NCI-H187 treated with DMSO at 0.1 percent for 48 hours (cell line): ENCODE data around the gene SNORC.

ENCODE experiments used
- DNase-seq: peaks from one replicate; lab custom pipeline; 2025; lab: John Stamatoyannopoulos, UW

The SNORC gene

DNA sequence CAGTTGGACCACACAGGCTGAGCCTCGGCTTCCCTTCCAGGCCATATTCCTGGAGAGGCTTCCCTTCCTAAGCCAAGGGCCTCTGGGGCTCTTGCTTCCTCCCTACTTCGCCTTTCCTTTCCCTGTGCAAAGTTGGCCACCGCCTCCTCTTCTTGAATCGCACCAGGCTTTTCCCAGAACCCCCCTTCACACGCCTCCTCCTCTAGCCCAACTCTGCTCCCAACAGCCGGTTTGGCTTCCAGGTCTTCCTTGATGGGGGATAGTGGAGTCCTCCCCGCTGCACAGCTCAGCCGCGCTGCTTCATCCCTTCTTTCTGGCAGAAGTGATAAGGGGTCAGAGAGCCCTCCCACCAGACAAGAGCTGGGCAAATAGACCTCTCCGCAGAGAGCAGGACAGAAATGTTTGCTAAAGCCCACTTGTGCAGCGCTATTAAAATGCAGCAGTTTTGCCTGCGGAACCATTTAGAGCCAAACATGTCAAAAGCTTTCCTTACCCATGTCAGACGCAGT lies 56.4 kb downstream of the SNORC start:
- DNase-seq, result no peak

DNA sequence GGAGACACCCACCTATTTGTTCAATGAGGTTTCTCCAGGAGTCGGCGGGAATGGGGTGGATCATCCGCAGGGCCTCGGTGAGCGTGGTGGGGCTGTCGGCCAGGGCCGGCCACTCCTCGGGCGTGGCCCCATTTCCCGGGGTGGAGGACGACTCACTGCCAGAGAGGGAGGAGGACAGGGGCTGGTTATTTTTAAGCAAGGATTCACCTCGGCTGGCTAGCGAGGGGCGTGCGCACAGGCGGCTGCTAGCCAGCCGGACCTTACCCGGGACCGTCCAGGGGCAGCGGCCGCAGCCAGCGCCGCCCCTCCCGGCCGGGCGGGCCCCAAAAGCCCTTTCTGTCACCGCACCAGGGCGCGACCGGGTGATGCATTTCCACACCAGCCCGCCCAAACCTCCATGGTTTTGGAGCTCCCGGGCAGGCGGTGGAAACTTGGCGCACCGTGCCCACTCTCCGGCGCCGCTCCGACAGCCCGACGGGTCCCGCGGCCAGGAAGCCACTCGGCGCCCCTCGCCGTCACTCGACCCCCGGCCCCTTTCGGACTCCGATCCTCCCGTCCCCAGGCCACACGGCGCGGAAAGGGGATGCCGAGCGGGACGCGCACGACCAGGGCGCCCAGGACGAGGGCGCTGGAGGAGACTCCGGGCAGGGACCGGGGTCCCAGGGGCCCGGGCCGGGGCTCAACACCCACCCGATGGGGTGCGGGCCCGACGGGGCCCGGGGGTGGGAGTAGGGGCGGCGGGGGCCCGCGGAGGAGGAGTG lies 57.1 kb downstream of the SNORC start:
- no peak for DNase-seq

DNA sequence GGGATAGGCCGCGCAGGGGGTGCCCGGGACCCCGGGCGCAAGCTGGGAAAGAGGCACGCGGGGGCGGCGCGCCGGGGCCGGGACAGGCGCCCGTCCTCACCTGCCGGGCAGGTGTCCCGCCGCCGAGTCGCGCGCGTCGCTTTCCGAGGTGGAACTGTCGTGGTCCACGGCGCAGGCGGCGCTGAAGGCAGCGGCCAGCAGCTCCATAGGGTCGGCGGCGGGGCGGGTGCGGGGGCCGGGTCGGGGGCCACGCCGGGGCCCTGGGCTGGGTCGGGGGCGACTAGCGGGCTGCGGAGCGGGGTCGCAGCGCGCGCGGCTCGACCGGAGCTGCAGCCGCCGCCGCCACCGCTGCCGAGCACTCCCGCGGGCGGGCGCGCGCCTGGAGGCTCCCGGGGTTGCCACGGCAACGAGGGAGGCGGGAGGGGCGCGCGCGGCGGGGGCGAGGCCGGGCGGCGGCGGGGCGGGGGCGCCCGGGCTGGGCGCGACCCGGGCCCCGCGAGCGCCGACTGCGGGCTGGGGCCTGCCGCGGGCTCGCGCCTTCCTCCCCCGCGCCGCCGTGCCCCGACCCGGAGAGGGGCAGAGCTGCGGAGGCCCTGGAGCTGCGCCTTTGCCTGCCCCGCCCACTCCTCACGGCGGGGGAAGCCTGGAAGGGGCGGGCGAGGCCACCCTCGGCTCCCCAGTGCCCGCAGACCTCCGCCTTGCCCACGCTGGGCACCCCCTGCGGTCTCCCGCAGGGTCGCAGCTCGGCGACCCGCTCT lies 57.9 kb downstream of the SNORC start:
- no peak for DNase-seq
